ENCODE results near the gene PTPRN2.

The PTPRN2 gene

DNA sequence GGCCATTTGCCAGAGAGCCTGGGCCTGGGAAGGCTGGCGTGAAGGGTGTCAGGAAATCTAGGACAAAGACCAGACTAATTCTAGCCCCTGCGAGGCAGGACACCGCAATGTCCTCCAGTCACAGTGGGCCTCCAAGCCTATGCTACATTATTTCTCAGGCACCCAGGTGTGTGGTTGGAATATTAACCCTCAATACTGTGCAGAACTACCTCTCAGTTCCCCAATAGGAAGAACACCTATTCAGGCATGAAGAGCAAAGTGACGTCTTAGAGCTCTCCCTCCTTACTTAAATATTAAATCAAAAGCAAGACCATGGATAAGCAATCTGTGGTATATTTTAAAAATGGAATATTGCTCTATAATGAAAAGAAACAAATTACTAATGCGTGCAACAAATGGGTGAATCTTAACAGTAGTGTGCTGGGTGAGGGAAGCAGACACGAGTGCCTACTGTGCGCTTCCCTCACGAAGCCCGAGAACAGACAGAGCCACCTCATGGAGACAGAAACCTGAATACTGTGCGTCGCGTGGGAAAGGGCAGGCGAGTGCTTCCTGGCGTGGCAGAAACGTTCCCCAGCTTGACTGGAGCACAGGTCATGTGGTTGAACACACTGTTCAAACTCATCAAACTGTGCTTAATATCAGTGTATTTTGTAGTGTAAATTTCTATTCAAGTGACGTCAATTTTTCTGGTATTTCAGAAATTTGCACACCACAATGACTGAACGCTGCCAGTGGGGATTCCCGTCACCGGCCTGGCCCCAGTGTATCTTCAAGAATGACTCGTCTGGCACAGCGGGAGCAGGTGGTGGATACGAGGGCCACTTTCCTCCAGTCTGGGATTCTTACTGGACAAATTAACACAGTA lies 15.5 kb upstream of the PTPRN2 start:
- TF ChIP-seq, protein P1, sequence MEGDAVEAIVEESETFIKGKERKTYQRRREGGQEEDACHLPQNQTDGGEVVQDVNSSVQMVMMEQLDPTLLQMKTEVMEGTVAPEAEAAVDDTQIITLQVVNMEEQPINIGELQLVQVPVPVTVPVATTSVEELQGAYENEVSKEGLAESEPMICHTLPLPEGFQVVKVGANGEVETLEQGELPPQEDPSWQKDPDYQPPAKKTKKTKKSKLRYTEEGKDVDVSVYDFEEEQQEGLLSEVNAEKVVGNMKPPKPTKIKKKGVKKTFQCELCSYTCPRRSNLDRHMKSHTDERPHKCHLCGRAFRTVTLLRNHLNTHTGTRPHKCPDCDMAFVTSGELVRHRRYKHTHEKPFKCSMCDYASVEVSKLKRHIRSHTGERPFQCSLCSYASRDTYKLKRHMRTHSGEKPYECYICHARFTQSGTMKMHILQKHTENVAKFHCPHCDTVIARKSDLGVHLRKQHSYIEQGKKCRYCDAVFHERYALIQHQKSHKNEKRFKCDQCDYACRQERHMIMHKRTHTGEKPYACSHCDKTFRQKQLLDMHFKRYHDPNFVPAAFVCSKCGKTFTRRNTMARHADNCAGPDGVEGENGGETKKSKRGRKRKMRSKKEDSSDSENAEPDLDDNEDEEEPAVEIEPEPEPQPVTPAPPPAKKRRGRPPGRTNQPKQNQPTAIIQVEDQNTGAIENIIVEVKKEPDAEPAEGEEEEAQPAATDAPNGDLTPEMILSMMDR (IDR thresholded peaks at IDR 0.05; ENCODE audit: control insufficient read depth, extremely low read depth, insufficient read depth), result no peak

GRCh38 chr7:158602041-158602440 lies 14.4 kb upstream of the PTPRN2 start:
- TF ChIP-seq, protein P1 (IDR thresholded peaks at IDR 0.05; ENCODE audit: control insufficient read depth, extremely low read depth, insufficient read depth), result no peak
- DNase-seq (ENCODE audit: low read depth), result no peak
- no peak overlapping the region for H3K4me3 ChIP-seq (ENCODE audit: low read depth, low read length)

More for the DNA sequence above, 15.5 kb upstream of the PTPRN2 start:
- H3K4me3 ChIP-seq (ENCODE audit: low read depth, low read length), result no peak overlapping the region
- DNase-seq (ENCODE audit: low read depth), result no peak

- TF ChIP-seq, protein P1 (IDR thresholded peaks at IDR 0.05; ENCODE audit: control insufficient read depth, extremely low read depth, insufficient read depth), result no peak
- DNase-seq (ENCODE audit: low read depth), result no peak
- no peak overlapping the region for H3K4me3 ChIP-seq (ENCODE audit: low read depth, low read length)
Observed at GRCh38 chr7:158601090-158601489, 13.5 kb upstream of the PTPRN2 start.

- DNase-seq (ENCODE audit: low read depth), result no peak
- TF ChIP-seq, protein P1 (IDR thresholded peaks at IDR 0.05; ENCODE audit: control insufficient read depth, extremely low read depth, insufficient read depth), result no peak
- no peak overlapping the region for H3K4me3 ChIP-seq (ENCODE audit: low read depth, low read length)
Observed at GRCh38 chr7:158596745-158597144, 9.1 kb upstream of the PTPRN2 start.

GRCh38 chr7:158596309-158596708 lies 8.7 kb upstream of the PTPRN2 start:
- no peak for DNase-seq (ENCODE audit: low read depth)
- H3K4me3 ChIP-seq (ENCODE audit: low read depth, low read length), result no peak overlapping the region
- TF ChIP-seq, protein P1 (IDR thresholded peaks at IDR 0.05; ENCODE audit: control insufficient read depth, extremely low read depth, insufficient read depth), result no peak

- DNase-seq (ENCODE audit: low read depth), result peak; percentile 14
- TF ChIP-seq, protein P1 (IDR thresholded peaks at IDR 0.05; ENCODE audit: control insufficient read depth, extremely low read depth, insufficient read depth), result no peak
- no peak overlapping the region for H3K4me3 ChIP-seq (ENCODE audit: low read depth, low read length)
Observed at GRCh38 chr7:158595068-158595467, 7.4 kb upstream of the PTPRN2 start.

Measured in LNCaP clone FGC (cell line).